NB4 (cell line): ENCODE results near the gene RPS6KA3.

Source experiments
- DNase-seq: peaks from one replicate; pipeline ENCODE4 v3.0.0; 2010; ENCODE audit warnings: low read depth
- H3K4me3 ChIP-seq: one replicate; pipeline ENCODE4 v1.5.1; 2011; ENCODE audit warnings: mild to moderate bottlenecking, low read depth, low read length, moderate library complexity
- CTCF ChIP-seq: IDR thresholded peaks from one replicate; pipeline ENCODE4 v1.5.1; 2012; ENCODE audit warnings: low read depth, low read length
- MYC ChIP-seq: IDR thresholded peaks from 2 replicates; pipeline ENCODE4 v1.6.1; 2011; ENCODE audit warnings: low read depth, low read length
- POLR2A ChIP-seq: IDR thresholded peaks from 2 replicates; pipeline ENCODE4 v1.6.1; 2011; ENCODE audit warnings: mild to moderate bottlenecking; ENCODE audit not compliant: insufficient read length; ENCODE audit errors: extremely low read depth
- TF ChIP-seq, protein P1 (sequence below): IDR thresholded peaks from 2 replicates; pipeline ENCODE4 v1.6.1; 2011; ENCODE audit warnings: low read depth, low read length

The RPS6KA3 gene

DNA sequence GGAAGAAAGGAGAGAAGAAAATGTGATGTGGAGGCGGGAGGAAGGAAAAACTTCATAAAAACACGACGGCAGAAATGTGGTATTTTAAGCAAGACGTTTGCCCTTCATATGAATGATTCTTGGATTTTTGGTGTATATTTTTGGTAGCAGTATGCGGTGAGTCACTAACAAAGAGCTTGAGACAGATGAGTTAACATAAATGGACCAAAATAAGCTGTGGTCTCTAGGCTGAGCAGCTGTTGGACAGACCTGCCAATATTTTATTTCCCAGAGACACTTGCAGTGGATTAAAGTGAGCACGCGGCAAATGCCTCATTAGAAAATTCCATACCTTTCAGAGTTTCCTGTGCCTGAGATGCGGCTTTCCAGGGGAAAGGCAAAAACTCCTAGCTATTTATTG, 43.1 kb upstream of the RPS6KA3 start:
- DNase-seq: no peak
- no peak overlapping the region for H3K4me3 ChIP-seq
- TF ChIP-seq POLR2A: no peak
- TF ChIP-seq, protein P1, sequence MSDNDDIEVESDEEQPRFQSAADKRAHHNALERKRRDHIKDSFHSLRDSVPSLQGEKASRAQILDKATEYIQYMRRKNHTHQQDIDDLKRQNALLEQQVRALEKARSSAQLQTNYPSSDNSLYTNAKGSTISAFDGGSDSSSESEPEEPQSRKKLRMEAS: no peak
- no peak for TF ChIP-seq MYC
- TF ChIP-seq CTCF: no peak

DNA sequence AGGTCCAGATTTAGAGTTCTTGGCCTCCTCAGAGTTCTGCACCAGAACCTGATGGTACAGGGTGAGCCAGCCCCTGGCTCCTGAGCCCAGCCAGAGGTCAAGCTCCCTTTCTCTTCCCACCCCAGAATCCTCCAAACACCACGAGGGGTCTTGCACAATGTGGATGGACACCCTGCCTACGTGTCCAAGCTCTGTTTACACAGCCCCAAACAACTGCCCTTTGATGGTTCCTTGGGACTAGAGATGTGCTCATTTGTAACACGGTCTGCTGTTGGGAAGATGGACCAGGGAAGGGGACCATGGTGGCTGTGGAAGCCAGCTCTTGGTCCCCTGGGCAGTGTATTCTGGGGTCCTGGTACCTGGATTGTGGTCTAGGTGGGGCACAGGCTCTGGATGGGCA, 40.0 kb upstream of the RPS6KA3 start:
- no peak for DNase-seq
- H3K4me3 ChIP-seq: no peak overlapping the region
- TF ChIP-seq MYC: no peak
- TF ChIP-seq POLR2A: no peak
- TF ChIP-seq, protein P1: no peak
- no peak for TF ChIP-seq CTCF

DNA sequence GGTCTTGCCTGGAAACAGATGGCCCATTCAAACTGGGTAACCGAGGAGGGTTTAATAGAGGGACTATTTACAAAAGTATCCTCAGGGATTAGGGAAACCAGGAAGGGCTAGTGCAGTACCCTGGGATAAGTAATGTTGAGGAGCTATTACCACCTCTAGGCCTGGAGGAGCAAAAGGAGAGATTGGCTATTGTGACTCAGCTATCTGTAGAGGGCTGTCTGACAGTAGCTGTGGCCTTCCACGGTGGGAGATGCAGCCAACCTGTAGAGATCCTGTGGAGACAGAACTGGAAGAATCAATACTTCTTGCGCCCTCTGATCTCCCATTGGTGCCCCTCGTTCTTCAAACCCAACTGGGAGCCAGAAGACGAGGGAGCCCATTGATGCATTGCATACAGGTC, 34.1 kb upstream of the RPS6KA3 start:
- H3K4me3 ChIP-seq: no peak overlapping the region
- TF ChIP-seq MYC (no peak), POLR2A (no peak), CTCF (no peak)
- TF ChIP-seq, protein P1: no peak
- DNase-seq: peak; percentile 3

DNA sequence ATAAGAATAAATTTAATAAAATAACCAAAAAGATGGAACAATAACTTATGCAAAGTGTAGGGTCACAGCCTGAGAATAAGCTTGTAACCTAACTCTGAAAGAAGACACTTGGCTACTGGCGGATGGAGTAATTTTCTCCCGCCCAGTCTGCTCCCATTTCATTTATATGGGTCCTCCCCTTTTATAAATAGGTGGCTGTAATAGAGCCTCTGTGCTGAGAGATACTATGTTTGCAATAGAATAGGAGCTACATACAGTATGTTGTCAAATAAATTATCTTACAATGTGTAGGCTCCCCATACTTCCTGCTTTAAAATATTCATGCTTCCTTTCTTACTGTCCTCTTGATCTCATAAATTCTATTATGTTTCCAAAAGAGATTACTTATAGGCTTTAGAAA, 28.2 kb upstream of the RPS6KA3 start:
- no peak for DNase-seq
- no peak for TF ChIP-seq MYC
- no peak for TF ChIP-seq CTCF
- no peak for TF ChIP-seq POLR2A
- TF ChIP-seq, protein P1: no peak

DNA sequence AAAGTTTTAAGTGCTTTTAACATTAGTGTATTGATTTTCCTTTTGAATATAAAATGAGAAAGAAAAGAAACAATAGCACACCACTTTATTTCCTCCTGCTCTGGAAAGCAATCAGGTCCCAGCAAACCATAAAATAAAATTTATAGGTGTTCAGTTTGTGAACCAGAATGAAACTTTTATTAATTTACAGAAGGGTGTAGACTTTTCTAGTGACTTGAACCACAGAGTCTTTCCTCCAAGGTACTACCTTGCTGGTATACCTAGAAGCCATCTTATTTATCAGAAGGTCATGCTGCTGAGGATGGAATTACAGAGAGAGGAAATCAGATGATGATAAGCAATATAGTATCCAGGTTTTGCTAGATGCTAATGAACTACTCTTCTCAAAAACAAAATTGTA, 27.6 kb upstream of the RPS6KA3 start:
- no peak overlapping the region for H3K4me3 ChIP-seq
- DNase-seq: no peak
- TF ChIP-seq POLR2A: no peak
- TF ChIP-seq, protein P1: no peak
- no peak for TF ChIP-seq MYC
- no peak for TF ChIP-seq CTCF

More for the DNA sequence above, 28.2 kb upstream of the RPS6KA3 start:
- H3K4me3 ChIP-seq: no peak overlapping the region

- H3K4me3 ChIP-seq: no peak overlapping the region
- TF ChIP-seq CTCF: no peak
- TF ChIP-seq POLR2A: no peak
- TF ChIP-seq, protein P1: no peak
- TF ChIP-seq MYC: no peak
- no peak for DNase-seq
Observed at GRCh38 chrX:20285511-20285910, 18.8 kb upstream of the RPS6KA3 start.
